ENCODE measurements around the gene GPX4.

Gene GPX4

GRCh38 chr19:1154731-1155351, 51.0 kb downstream of the GPX4 start:
- Histone ChIP-seq H3K9me3 (ENCODE audit: control insufficient read depth, insufficient read depth, low read length) (no peaks in the 10 kb centered on the region), H3K9ac (ENCODE audit: low read depth, low read length) (no peak overlapping the region), H3K36me3 (ENCODE audit: insufficient read depth, low read length) (no peaks in the 10 kb centered on the region), H3K4me1 (ENCODE audit: insufficient read depth, low read length) (no peaks in the 10 kb centered on the region)

GRCh38 chr19:1155352-1156304, 51.8 kb downstream of the GPX4 start:
- Histone ChIP-seq H3K36me3 (ENCODE audit: insufficient read depth, low read length) (no peaks in the 10 kb centered on the region), H3K9ac (ENCODE audit: low read depth, low read length) (no peak overlapping the region)

More at GRCh38 chr19:1155352-1156304, 51.8 kb downstream of the GPX4 start:
- Histone ChIP-seq H3K4me1 (ENCODE audit: insufficient read depth, low read length) (no peaks in the 10 kb centered on the region), H3K9me3 (ENCODE audit: control insufficient read depth, insufficient read depth, low read length) (no peaks in the 10 kb centered on the region)
